ENCODE results near the gene NEO1. TPM values are rescaled to one million over a fixed set of nuclear protein-coding genes. Genes with fewer than 3 reads are reported as not detected.

Gene NEO1
- total RNA-seq, 4 donors from 2014 or later: 11.5 to 80.3 (median 36.1) TPM

- Histone ChIP-seq H3K4me1 (no peaks in the 10 kb centered on the region), H3K27me3 (no peaks in the 10 kb centered on the region), H3K9me3 (no peaks in the 10 kb centered on the region), H3K27ac (no peak overlapping the region), H3K4me3 (no peak overlapping the region), H3K36me3 (no peaks in the 10 kb centered on the region)
- intact Hi-C loops (cut with DNase I; ENCODE audit: low total_unique reads): no loop called here
- no peak for DNase-seq
- TF ChIP-seq CTCF (IDR thresholded peaks at IDR 0.05): no peak
- no peak for TF ChIP-seq POLR2A (IDR thresholded peaks at IDR 0.05)
These were observed 231.2 kb downstream of the NEO1 start for GRCh38 chr15:73283366-73283962.

GRCh38 chr15:73284090-73284716, 231.9 kb downstream of the NEO1 start:
- Histone ChIP-seq H3K27ac (no peak overlapping the region), H3K27me3 (no peaks in the 10 kb centered on the region), H3K36me3 (no peaks in the 10 kb centered on the region), H3K9me3 (no peaks in the 10 kb centered on the region), H3K4me1 (no peaks in the 10 kb centered on the region), H3K4me3 (no peak overlapping the region)
- no peak for TF ChIP-seq POLR2A (IDR thresholded peaks at IDR 0.05)
- TF ChIP-seq CTCF (IDR thresholded peaks at IDR 0.05): peak in 1 of 4 experiments; percentile 21
- DNase-seq: no peak
- intact Hi-C loops (cut with DNase I; ENCODE audit: low total_unique reads): no loop called here

- no peaks in the 10 kb centered on the region for H3K36me3 ChIP-seq
- TF ChIP-seq CTCF (IDR thresholded peaks at IDR 0.05): no peak
- no peak overlapping the region for H3K4me3 ChIP-seq
- no peaks in the 10 kb centered on the region for H3K4me1 ChIP-seq
- intact Hi-C loops (cut with DNase I; ENCODE audit: low total_unique reads): no loop called here
- DNase-seq: no peak
- no peaks in the 10 kb centered on the region for H3K9me3 ChIP-seq
- H3K27ac ChIP-seq: peak overlapping the region in 1 of 2 donors; percentile 72
- no peaks in the 10 kb centered on the region for H3K27me3 ChIP-seq
These were observed 234.0 kb downstream of the NEO1 start for GRCh38 chr15:73286311-73286710.

- Histone ChIP-seq H3K36me3 (no peaks in the 10 kb centered on the region), H3K27ac (peak overlapping the region in 1 of 2 donors; percentile 72), H3K4me3 (no peak overlapping the region), H3K27me3 (no peaks in the 10 kb centered on the region), H3K9me3 (no peaks in the 10 kb centered on the region), H3K4me1 (no peaks in the 10 kb centered on the region)
- intact Hi-C loops (cut with DNase I; ENCODE audit: low total_unique reads): no loop called here
- DNase-seq: no peak
- no peak for TF ChIP-seq POLR2A (IDR thresholded peaks at IDR 0.05)
- TF ChIP-seq CTCF (IDR thresholded peaks at IDR 0.05): no peak
These were observed 234.8 kb downstream of the NEO1 start for GRCh38 chr15:73287019-73287418.

- Histone ChIP-seq H3K9me3 (no peaks in the 10 kb centered on the region), H3K36me3 (no peaks in the 10 kb centered on the region), H3K27ac (no peak overlapping the region), H3K4me1 (no peaks in the 10 kb centered on the region), H3K4me3 (no peak overlapping the region), H3K27me3 (no peaks in the 10 kb centered on the region)
- no peak for DNase-seq
- no peak for TF ChIP-seq POLR2A (IDR thresholded peaks at IDR 0.05)
- intact Hi-C loops (cut with DNase I; ENCODE audit: low total_unique reads): no loop called here
These were observed 239.2 kb downstream of the NEO1 start for GRCh38 chr15:73291441-73291840.

Data from uterus (tissue), 4 donors.